ENCODE measurements around the gene CRHR1. TPM values are rescaled to one million over a fixed set of nuclear protein-coding genes. Genes with fewer than 3 reads are reported as not detected.

Gene CRHR1
- polyA plus RNA-seq, 3 donors = not detected

GRCh38 chr17:45869676-45870341, 85.7 kb downstream of the CRHR1 start:
- Mint-ChIP-seq H3K9me3 (peaks cover 0 to 11% (median 6%) of the 10 kb centered on the region in 7 donors), H3K27ac (no peak overlapping the region), H3K4me1 (peaks cover 7% of the 10 kb centered on the region), H3K36me3 (no peaks in the 10 kb centered on the region), H3K27me3 (ENCODE audit: low read depth in 3 of 3) (peaks cover 8 to 19% (median 12%) of the 10 kb centered on the region in 3 donors), H3K4me3 (no peak overlapping the region)
- no peak overlapping the region for H3K4me3 ChIP-seq (replicated peaks in 1 of 3; ENCODE audit: low read depth in 2 of 3, low read length in 3 of 3)
- H3K4me1 ChIP-seq (ENCODE audit: control insufficient read depth in 1 of 2, insufficient read depth in 2 of 2, low read length in 2 of 2) = no peaks in the 10 kb centered on the region
- no peak overlapping the region for H2AFZ ChIP-seq (ENCODE audit: insufficient read depth, low read depth, low read length, poor library complexity, severe bottlenecking)
- H3K36me3 ChIP-seq (replicated peaks in 1 of 2; ENCODE audit: control insufficient read depth in 1 of 2, insufficient read depth in 2 of 2, low read length in 2 of 2) = no peaks in the 10 kb centered on the region
- H3K9ac ChIP-seq (ENCODE audit: insufficient read depth, low read length, poor library complexity, severe bottlenecking) = no peak overlapping the region
- H4K20me1 ChIP-seq (ENCODE audit: insufficient read depth, low read length) = no peaks in the 10 kb centered on the region
- intact Hi-C loops (cut with micrococcal nuclease) = no loop called here
- H3K27me3 ChIP-seq (ENCODE audit: control insufficient read depth in 2 of 2, insufficient read depth in 2 of 2, low read length in 2 of 2) = peaks cover 0 to 5% of the 10 kb centered on the region in 2 donors
- no peak for DNase-seq
- no peaks in the 10 kb centered on the region for H3K9me3 ChIP-seq (replicated peaks in 1 of 2; ENCODE audit: control insufficient read depth in 1 of 2, insufficient read depth in 1 of 2, low read length in 2 of 2)
- WGBS (ENCODE audit: insufficient coverage) = 87% methylated on average over 3 of the region's 14 CpGs
- H3K27ac ChIP-seq (ENCODE audit: low read depth in 1 of 2, low read length in 2 of 2) = no peak overlapping the region
- no peaks in the 10 kb centered on the region for H3K79me2 ChIP-seq (ENCODE audit: insufficient read depth, low read length)
- TF ChIP-seq CTCF (IDR thresholded peaks at IDR 0.05) = no peak
- no peak overlapping the region for H3K4me2 ChIP-seq (replicated peaks; ENCODE audit: extremely low read depth, low read length, poor library complexity, severe bottlenecking)

DNA sequence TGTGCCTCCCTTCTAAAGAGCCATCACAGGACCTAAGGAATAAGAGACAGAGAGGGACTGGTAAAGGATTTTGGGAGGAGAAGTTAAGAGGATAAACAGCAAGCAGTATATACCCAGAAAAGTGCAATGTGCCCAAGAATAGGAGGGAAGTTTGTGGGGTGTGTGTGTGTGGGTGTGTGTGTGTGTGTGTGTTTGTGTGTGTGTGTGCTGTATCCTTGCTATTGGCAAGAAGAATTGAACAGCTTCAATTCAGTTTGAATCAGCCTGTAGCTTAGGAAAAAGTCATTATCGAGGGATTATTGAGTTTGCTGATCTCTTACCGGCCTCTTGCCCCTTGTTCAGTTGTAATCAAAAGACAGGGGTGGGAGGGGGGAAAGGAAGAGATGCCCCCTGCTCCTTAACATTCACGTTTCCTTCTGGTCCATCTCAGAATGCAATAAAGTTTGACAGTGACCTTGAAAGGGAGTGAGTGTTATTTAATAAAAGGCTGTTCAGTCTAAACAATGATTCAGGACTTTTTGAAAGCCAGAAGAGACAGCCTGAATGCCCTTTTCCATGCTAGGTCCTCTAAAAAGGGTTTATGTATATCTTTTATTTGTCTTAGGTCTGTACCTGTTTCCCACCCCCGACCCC, 86.3 kb downstream of the CRHR1 start:
- H3K4me3 Mint-ChIP-seq = no peak overlapping the region
- Histone ChIP-seq H3K27ac (ENCODE audit: low read depth in 1 of 2, low read length in 2 of 2) (no peak overlapping the region), H3K4me1 (ENCODE audit: control insufficient read depth in 1 of 2, insufficient read depth in 2 of 2, low read length in 2 of 2) (no peaks in the 10 kb centered on the region), H3K79me2 (ENCODE audit: insufficient read depth, low read length) (no peaks in the 10 kb centered on the region), H3K9ac (ENCODE audit: insufficient read depth, low read length, poor library complexity, severe bottlenecking) (no peak overlapping the region), H3K4me2 (replicated peaks; ENCODE audit: extremely low read depth, low read length, poor library complexity, severe bottlenecking) (no peak overlapping the region), H3K27me3 (ENCODE audit: control insufficient read depth in 2 of 2, insufficient read depth in 2 of 2, low read length in 2 of 2) (no peaks in the 10 kb centered on the region), H4K20me1 (ENCODE audit: insufficient read depth, low read length) (no peaks in the 10 kb centered on the region), H3K4me3 (replicated peaks in 1 of 3; ENCODE audit: low read depth in 2 of 3, low read length in 3 of 3) (no peak overlapping the region), H2AFZ (ENCODE audit: insufficient read depth, low read depth, low read length, poor library complexity, severe bottlenecking) (no peak overlapping the region), H3K9me3 (replicated peaks in 1 of 2; ENCODE audit: control insufficient read depth in 1 of 2, insufficient read depth in 1 of 2, low read length in 2 of 2) (no peaks in the 10 kb centered on the region), H3K36me3 (replicated peaks in 1 of 2; ENCODE audit: control insufficient read depth in 1 of 2, insufficient read depth in 2 of 2, low read length in 2 of 2) (no peaks in the 10 kb centered on the region)
- peaks cover 0 to 11% (median 6%) of the 10 kb centered on the region in 7 donors for H3K9me3 Mint-ChIP-seq
- TF ChIP-seq CTCF (IDR thresholded peaks at IDR 0.05) = no peak
- WGBS (ENCODE audit: insufficient coverage) = 100% methylated on average over 1 of the region's 4 CpGs
- no peaks in the 10 kb centered on the region for H3K36me3 Mint-ChIP-seq
- no peak overlapping the region for H3K27ac Mint-ChIP-seq
- intact Hi-C loops (cut with micrococcal nuclease) = no loop called here
- peaks cover 5 to 15% (median 12%) of the 10 kb centered on the region in 3 donors for H3K27me3 Mint-ChIP-seq (ENCODE audit: low read depth in 3 of 3)
- peaks cover 7% of the 10 kb centered on the region for H3K4me1 Mint-ChIP-seq
- DNase-seq = no peak

Measured in CD14-positive monocyte (primary cell).